A673 (cell line): ENCODE measurements around the gene DNAH3. TPM values are rescaled to one million over a fixed set of nuclear protein-coding genes. Genes with fewer than 3 reads are reported as not detected.
"Not testable (repeated sequence)": the region's sequence is repeated elsewhere in the genome, so short reads cannot be mapped to it uniquely, and the experiment has no call there.

Source experiments
- BruUV-seq: library from RNA; stranded (reverse); fragments of 400-500 nt; replicated peaks from 2 replicates; lab custom pipeline; 2021; lab: Mats Ljungman, UMichigan
- CTCF ChIA-PET: fragments of 300-600 bp; sonication (Branson Sonifier 250); formaldehyde crosslinking; loops from one replicate; lab custom pipeline; 2022; ENCODE audit warnings: antibody characterized with exemption; lab: Charles Lee
- POLR2A ChIA-PET: fragments of 300-600 bp; sonication (Branson Sonifier 250); formaldehyde crosslinking; loops from one replicate; lab custom pipeline; 2022; ENCODE audit warnings: antibody characterized with exemption; ENCODE audit not compliant: low non-redundant PET; lab: Charles Lee
- DNase-seq: peaks from one replicate; pipeline ENCODE4 v3.0.0-alpha.2; 2015; ENCODE audit warnings: low spot score
- H3K27ac ChIP-seq: fragments of 200-600 bp; sonication (generic); 2 replicates; pipeline ENCODE4 v1.5.1; 2016; ENCODE audit warnings: mixed run types, low read depth, mild to moderate bottlenecking, mixed read lengths, antibody characterized with exemption, low read length; ENCODE audit not compliant: poor library complexity, severe bottlenecking
- H3K27me3 ChIP-seq: fragments of 200-600 bp; sonication (generic); replicated peaks from 2 replicates; pipeline ENCODE4 v1.6.1; 2017; ENCODE audit warnings: mixed run types, low read depth, mild to moderate bottlenecking, mixed read lengths, antibody characterized with exemption, low read length; ENCODE audit not compliant: insufficient read depth, poor library complexity
- H3K36me3 ChIP-seq: fragments of 200-600 bp; sonication (generic); 2 replicates; pipeline ENCODE4 v1.6.1; 2016; ENCODE audit warnings: mixed run types, mild to moderate bottlenecking, mixed read lengths, antibody characterized with exemption, low read length; ENCODE audit not compliant: insufficient read depth, poor library complexity, severe bottlenecking
- H3K4me1 ChIP-seq: fragments of 200-600 bp; sonication (generic); 2 replicates; pipeline ENCODE4 v1.6.1; 2017; ENCODE audit warnings: mixed run types, mild to moderate bottlenecking, mixed read lengths, antibody characterized with exemption, low read length; ENCODE audit not compliant: insufficient read depth, poor library complexity, severe bottlenecking
- H3K4me3 ChIP-seq: fragments of 200-600 bp; sonication (generic); 2 replicates; pipeline ENCODE4 v1.5.1; 2016; ENCODE audit warnings: low read depth, mixed run types, mild to moderate bottlenecking, mixed read lengths, low read length; ENCODE audit not compliant: poor library complexity, severe bottlenecking
- H3K9me3 ChIP-seq: fragments of 200-600 bp; sonication (generic); 2 replicates; pipeline ENCODE4 v1.6.1; 2016; ENCODE audit warnings: mixed run types, low read depth, mild to moderate bottlenecking, mixed read lengths, antibody characterized with exemption, low read length; ENCODE audit not compliant: poor library complexity, severe bottlenecking
- EZH2 ChIP-seq: fragments of 200-600 bp; sonication (generic); IDR thresholded peaks from 2 replicates; pipeline ENCODE4 v1.6.1; 2017; ENCODE audit warnings: borderline replicate concordance, low read depth, mild to moderate bottlenecking, mixed read lengths, antibody characterized with exemption, low read length; ENCODE audit not compliant: poor library complexity, severe bottlenecking
- intact Hi-C: fragments of 100-400 bp; cut with micrococcal nuclease; formaldehyde crosslinking; loops from one replicate; pipeline ENCODE4 v1.10.0; 2022; ENCODE audit not compliant: unreplicated experiment
- total RNA-seq: library from RNA; stranded (reverse); gene quantifications from 2 replicates; pipeline ENCODE4 v1.2.3, GENCODE V29; 2021
- TF ChIP-seq, protein P1 (sequence below): fragments of 300-800, 200-600 bp; sonication (generic); conservative IDR thresholded peaks from 2 replicates; pipeline ENCODE4 v1.5.1; 2017; ENCODE audit warnings: low read depth, mild to moderate bottlenecking, antibody characterized with exemption, low read length, moderate library complexity, mixed read lengths

The DNAH3 gene
- total RNA-seq, 1 experiment from 2014 or later, result not detected

DNA sequence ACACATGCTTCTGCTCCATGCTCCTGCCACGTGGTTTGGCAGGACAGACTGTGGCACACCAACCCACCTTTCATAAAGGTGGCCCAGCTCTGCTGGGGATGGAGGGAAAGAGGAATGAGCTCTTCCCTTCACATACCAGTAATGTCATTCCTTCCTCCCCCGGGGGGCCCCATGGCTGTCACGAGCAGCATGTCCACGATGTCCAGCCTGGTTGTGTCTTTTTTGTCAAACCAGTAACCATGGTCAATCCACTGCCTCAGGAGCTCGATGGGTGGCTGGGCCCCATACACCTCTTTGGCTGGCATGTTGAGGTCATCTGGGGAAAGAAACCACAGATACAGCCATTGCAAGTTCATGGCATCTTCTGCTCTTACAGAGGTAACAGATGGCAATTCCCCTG, 153.5 kb downstream of the DNAH3 start:
- intact Hi-C loops, result no loop called here
- ChIA-PET POLR2A (no interaction called here), CTCF (no interaction called here)

DNA sequence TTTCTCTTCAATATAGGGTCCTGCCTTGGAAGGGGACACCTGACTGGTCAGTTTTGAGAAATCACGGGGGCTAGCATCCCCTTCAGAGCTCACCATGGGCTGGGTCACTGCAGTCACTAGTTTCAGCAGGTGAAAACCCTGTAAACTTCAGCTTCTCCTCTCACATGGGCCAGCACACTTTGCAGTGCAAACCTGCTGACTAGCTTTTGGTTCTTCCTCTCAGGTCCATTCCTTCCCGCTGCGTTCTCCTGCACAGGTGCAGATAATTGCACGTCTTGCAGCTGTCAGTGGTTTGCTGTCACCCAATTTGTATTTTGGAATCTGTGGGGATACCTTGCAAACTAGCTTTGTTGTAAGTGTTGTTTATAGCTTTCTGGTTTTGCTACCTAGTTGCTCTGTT, 154.9 kb downstream of the DNAH3 start:
- Histone ChIP-seq H3K27ac (no peak overlapping the region), H3K9me3 (no peaks in the 10 kb centered on the region), H3K4me3 (no peak overlapping the region), H3K27me3 (no peaks in the 10 kb centered on the region), H3K36me3 (no peaks in the 10 kb centered on the region), H3K4me1 (no peaks in the 10 kb centered on the region)
- DNase-seq, result no peak
- no TSS peak for BruUV-seq
- intact Hi-C loops, result no loop called here
- TF ChIP-seq, protein P1, sequence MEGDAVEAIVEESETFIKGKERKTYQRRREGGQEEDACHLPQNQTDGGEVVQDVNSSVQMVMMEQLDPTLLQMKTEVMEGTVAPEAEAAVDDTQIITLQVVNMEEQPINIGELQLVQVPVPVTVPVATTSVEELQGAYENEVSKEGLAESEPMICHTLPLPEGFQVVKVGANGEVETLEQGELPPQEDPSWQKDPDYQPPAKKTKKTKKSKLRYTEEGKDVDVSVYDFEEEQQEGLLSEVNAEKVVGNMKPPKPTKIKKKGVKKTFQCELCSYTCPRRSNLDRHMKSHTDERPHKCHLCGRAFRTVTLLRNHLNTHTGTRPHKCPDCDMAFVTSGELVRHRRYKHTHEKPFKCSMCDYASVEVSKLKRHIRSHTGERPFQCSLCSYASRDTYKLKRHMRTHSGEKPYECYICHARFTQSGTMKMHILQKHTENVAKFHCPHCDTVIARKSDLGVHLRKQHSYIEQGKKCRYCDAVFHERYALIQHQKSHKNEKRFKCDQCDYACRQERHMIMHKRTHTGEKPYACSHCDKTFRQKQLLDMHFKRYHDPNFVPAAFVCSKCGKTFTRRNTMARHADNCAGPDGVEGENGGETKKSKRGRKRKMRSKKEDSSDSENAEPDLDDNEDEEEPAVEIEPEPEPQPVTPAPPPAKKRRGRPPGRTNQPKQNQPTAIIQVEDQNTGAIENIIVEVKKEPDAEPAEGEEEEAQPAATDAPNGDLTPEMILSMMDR, result no peak
- TF ChIP-seq EZH2, result no peak
- POLR2A ChIA-PET, result no interaction called here
- CTCF ChIA-PET, result no interaction called here

More for the DNA sequence above, 153.5 kb downstream of the DNAH3 start:
- H3K4me3 ChIP-seq, result no peak overlapping the region
- TF ChIP-seq, protein P1, result no peak
- TF ChIP-seq EZH2, result no peak
- BruUV-seq, result no TSS peak
- H3K27ac ChIP-seq, result no peak overlapping the region
- H3K9me3 ChIP-seq, result no peaks in the 10 kb centered on the region
- no peaks in the 10 kb centered on the region for H3K4me1 ChIP-seq
- no peaks in the 10 kb centered on the region for H3K36me3 ChIP-seq
- no peak for DNase-seq
- no peaks in the 10 kb centered on the region for H3K27me3 ChIP-seq

DNA sequence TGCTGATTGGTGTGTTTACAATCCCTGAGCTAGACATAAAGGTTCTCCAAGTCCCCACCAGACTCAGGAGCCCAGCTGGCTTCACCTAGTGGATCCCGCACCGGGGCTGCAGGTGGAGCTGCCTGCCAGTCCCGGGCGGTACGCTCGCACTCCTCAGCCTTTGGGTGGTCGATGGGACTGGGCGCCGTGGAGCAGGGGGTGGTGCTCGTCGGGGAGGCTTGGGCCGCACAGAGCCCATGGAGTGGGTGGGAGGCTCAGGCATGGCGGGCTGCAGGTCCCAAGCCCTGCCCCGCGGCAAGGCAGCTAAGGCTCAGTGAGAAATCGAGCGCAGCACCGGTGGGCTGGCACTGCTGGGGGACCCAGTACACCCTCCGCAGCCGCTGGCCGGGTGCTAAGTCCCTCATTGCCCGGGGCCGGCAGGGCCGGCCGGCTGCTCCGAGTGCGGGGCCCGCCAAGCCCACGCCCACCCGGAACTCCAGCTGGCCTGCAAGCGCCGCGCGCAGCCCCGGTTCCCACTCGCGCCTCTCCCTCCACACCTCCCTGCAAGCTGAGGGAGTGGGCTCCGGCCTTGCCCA, 161.1 kb downstream of the DNAH3 start:
- not testable (repeated sequence) for DNase-seq, H3K27me3 ChIP-seq

DNA sequence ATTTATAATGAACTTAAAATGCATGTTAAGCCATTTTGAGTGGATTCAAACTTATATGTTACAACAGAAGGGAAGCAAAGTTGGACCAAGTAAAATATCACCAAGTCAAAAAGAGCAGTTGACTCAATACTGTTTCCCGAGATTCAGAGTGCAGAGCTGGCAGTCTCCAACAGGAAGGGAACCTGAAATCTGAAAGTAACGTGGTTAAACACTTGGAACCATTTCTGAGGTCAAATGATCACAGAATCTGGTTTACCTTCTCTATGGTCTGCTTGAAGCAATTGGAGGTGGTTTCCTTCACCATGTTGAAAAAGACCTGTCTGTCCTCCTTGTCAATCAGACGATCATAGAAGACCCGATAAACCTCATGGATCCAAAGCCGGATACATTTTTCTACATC, 163.6 kb downstream of the DNAH3 start:
- Histone ChIP-seq H3K27me3 (no peaks in the 10 kb centered on the region), H3K27ac (no peak overlapping the region), H3K9me3 (no peaks in the 10 kb centered on the region), H3K36me3 (no peaks in the 10 kb centered on the region), H3K4me1 (no peaks in the 10 kb centered on the region), H3K4me3 (no peak overlapping the region)
- no peak for DNase-seq
- ChIA-PET POLR2A (interaction anchor here (0.5 kb wide), 1 partner anchor 552 kb away, joined by 7 read pairs; no protein-coding TSS in a partner anchor), CTCF (no interaction called here)
- intact Hi-C loops, result no loop called here
- TF ChIP-seq, protein P1, result no peak
- no peak for TF ChIP-seq EZH2
- BruUV-seq, result no TSS peak

More for the DNA sequence above, 161.1 kb downstream of the DNAH3 start:
- CTCF ChIA-PET, H3K36me3 ChIP-seq, H3K4me1 ChIP-seq, intact Hi-C loops, BruUV-seq, H3K4me3 ChIP-seq, H3K9me3 ChIP-seq, H3K27ac ChIP-seq, POLR2A ChIA-PET: not testable (repeated sequence)
